Activated CD4-positive, alpha-beta T cell treated with anti-CD3 and anti-CD28 coated beads for 48 hours (primary cell): Measurements from ENCODE around the gene DNAJB9.
"Not testable (repeated sequence)": the region's sequence is repeated elsewhere in the genome, so short reads cannot be mapped to it uniquely, and the experiment has no call there.

Experiments
- DNase-seq: peaks from one replicate; pipeline ENCODE4 v3.0.0-alpha.2; 2020

DNAJB9 gene

DNA sequence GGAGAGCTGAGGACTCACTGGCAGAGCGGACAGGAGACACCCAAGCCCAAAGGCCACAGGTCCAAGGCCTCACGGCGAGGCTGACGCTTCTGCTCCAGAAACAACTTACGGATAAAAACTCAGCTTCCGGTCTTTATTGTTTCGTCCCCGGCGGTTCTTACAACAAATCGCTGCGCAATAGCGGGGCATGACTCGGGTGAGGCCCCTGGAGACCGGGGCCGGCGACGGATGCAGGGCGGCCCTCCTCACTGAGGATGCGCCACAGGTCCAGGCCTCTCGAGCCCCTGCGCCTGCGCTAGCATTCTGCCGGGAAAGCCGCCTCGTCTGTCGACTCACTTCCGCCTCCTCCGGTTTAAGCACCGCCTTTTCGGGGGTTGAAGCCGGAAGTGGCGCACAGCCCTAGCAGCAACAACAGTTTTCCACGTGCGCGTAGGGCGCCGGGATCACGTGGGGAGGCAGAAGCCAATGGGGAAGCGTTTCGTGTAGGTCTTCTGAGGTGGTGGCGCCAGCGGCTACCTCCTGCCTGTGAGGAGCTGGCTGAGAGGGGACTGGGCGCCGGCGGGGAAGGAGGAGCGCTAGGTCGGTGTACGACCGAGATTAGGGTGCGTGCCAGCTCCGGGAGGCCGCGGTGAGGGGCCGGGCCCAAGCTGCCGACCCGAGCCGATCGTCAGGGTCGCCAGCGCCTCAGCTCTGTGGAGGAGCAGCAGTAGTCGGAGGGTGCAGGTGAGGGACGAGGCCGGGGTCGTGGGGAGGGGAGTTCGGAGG is at the start of gene DNAJB9, which contains the start of gene THAP5:
TSS of gene DNAJB9 (plus strand) at position 494 of the 765 bp plus-strand sequence. CDS start 1,853 bp downstream, outside the sequence.
TSS of gene THAP5 (minus strand) at position 326 of the 765 bp plus-strand sequence. CDS start at position 189, 137 bp downstream.
- DNase-seq: peak; percentile 99

DNA sequence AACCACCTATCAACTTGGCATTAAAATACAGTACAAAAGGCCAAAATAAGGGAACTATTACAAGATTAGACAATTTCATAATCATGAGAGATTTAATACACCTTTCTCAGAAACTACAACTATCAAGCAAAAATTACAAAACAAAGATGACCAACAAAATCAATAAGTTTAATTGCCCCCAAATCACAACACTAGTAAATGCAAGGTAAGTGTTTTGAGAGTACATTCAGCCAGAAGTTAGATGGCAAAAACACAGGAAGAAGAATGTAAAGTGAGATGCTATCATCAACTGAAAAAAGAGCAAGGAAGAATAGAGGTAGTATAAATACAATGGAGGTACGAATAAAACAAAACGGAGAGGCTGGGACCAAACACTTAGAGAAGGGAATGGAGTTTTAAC is 46.9 kb upstream of the DNAJB9 start:
- DNase-seq: no peak

DNA sequence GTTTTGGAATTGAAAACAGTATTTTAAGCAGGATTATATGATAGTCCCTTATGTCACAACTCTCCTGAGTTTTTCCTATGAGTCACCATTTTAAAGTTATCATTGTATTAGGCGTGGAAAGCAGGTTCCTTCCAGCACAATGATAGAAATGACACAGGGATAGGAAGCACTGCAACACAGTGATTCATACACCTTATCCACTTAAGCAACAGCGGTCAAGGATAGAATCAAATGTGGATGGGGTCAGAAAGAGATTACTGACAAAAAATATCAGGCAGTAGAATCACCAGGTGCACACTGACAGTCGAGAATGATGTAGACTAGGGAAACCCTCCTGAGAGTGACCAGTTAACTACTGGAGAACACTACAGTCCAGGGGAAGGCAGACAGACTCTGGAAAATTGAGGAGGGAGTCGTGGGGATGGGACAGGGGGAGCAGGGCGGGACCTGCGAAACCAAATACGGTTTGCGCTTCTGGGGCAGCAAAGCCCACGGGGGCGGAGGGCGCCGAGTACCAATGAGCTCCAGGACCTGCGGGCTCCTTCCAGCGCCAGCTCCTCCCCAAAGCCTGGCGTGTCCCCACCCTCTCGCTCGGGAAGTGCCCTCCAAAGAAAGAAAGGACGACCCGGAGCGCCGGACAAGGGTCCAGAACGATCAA is 44.2 kb upstream of the DNAJB9 start:
- no peak for DNase-seq

DNA sequence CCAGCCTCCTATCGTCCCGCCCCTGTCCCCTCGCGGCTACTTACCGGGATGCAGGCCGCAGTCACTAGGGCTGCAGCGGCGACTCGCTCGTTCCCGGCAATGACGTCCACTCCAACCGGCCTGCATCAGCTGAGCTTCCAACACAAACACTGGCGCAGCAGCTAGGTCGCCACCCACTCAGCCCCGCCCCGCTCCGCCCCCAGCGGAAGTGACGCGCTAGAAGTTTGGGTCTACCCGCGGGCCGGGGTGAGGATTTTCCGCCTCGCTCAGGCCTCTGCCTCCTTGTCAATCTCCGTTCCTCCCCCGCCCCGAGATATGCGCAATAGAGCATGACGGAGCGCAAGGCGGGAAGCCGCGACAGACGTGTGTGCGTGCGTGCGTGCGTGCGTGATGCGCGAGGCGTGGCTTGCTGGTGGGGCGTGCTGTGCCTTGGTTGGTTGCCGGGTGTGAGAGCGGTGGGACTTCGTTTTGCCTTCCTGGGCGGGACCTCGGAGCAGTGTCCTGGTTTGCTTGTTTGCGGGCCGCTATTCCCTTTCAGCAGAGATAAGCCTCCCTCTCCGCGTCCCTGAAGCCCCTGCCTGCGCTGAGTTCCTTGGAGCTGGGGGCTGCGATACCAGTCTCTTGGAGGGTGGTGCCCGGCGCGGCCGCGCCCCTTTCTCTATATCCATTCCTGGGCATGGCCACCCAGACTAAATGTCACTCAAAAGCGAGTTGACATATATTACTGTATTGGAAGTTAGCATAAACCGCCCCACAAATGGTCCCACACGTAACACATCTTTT is 43.5 kb upstream of the DNAJB9 start, which contains the start of gene PNPLA8:
TSS of gene PNPLA8 (minus strand) at position 151 of the 783 bp plus-strand sequence. CDS start 10,644 bp downstream, outside the sequence.
- DNase-seq: peak; percentile 100

DNA sequence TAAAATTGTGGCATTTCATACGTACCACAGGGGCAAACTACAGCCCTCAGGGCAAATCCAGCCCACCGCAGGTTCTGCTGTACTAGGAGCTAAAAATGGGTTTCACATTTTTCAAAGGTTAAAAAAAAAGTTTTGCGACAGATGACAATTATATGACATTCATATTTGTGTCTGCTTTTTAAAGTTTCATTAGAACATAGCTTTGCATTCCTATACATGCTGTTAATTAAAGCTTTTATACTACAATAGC is 43.0 kb upstream of the DNAJB9 start:
- no peak for DNase-seq

DNA sequence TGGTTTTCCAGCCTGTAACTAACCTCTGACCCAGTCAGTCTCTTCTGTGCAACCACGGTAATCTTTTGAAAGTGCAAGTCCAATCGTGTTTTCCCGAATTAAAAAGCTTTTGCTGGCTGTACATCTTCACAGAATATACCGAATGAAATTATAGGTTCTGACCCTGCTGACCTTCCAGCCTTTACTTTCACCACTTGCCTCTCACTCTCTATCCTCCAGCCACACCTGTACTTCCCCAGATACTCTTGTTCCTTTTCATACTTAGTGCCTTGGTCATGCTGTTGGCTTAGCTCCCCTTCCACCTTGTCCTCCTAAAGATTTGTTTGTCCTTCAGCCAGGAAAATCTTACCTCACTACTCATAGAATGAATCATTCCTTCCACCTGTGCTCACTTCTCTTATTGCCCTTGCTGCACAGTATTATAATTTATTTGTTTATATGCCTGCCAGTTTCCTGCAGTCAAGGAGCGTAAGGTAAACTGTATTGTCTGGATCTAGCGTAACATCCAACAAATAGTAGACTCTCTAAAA is 41.4 kb upstream of the DNAJB9 start:
- no peak for DNase-seq

DNA sequence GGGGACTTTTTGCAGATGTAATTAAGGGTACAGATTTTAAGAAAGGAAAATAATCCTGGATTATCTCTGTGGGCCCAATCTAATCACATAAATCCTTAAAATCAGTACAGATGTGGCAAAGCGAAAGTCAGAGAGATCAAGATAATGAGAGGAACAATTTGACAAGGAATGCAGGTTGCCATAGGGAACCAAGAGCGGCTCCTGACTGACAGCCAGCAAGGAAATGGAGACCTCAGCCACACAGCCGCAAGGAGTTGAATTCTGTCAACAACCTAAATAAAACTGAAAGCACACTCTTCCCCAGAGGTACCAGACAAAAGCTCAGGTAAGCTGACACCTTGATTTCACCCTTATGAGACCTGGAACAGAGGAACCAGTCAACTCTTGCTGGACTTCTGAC is 40.3 kb upstream of the DNAJB9 start:
- no peak for DNase-seq

DNA sequence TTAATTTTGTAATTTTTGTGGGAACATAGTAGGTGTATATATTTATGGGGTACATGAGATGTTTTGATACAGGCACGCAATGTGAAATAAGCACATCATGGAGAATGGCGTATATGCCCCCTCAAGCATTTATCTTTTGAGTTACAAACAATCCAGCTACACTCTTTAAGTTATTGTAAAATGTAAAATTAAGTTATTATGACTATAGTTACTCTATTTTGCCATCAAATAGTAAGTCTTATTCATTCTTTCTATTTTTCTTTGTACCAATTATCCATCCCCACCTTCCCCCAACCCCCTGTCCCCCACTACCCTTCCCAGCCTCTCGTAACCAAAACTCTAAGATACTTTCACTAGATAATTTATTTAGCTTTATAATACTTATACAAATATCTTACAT is 36.0 kb upstream of the DNAJB9 start:
- no peak for DNase-seq

DNA sequence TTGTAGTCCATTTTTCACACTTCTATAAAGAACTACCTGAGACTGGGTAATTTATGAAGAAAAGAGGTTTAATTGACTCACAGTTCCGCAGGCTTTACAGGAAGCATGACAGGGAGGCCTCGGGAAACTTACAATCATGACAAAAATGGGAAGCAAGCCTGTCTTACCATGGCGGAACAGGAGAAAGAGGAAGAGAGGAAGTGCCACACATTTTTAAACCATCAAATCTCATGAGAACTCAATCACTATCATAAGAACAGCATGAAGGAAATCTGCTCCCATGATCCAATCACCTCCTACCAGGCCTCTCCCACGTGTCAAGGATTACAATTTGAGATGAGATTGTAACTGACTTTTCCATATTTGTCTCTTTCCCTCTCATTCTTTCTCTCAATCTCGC is 34.4 kb upstream of the DNAJB9 start:
- no peak for DNase-seq

DNA sequence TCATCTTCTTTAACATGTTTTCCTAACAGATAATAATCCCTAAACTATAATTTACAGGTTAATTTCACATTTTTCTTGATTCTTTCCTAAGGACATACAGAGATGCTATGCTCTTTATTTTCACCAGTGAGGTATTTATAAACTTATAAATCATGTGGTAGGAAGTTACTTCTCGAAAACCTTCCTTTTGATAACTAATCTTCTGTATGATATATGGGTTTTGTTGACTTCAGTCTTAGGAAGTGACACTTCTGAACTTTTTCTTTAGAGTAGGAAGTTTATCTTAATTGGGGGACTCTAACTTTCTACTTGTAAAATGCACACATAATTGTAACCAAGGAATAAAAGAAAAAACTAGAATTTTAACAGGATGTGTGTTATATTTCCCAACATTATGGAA is 33.9 kb upstream of the DNAJB9 start:
- DNase-seq: no peak

DNA sequence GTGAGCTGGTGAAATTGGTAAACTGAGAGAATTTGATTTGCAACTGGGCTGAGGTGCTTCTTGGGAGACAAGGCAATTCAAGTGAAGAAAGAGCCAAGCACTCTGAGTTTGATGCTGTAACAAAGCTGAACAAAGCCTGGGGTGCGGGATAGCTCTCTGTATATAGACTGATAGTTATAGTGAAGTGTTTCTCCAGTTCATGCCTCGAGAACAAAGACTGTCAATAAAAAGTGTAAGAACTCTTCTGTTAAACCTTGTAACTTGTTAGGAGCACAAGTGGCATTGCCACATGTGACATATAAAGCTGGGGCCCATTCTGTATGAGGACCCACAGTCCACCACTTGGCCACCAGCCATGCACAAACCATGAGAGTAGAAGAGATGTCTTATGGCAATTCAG is 32.4 kb upstream of the DNAJB9 start:
- DNase-seq: no peak

DNA sequence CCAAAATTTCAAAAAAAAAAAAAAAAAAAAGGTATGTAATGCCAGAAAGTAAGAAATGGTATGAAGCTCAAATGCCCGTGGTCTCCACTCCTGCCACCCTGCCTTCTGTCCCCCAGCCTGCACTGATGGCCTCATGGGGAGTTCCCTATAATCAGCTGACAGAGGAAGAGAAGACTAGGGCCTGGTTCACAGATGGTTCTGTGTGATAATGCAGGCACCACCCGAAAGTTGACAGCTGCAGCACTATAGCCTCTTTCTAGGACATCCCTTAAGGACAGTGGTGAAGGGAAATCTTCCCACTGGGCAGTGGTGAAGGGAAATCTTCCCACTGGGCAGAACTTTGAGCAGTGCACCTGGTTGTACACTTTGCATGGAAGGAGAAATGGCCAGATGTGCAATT is 31.4 kb upstream of the DNAJB9 start:
- not testable (repeated sequence) for DNase-seq

DNA sequence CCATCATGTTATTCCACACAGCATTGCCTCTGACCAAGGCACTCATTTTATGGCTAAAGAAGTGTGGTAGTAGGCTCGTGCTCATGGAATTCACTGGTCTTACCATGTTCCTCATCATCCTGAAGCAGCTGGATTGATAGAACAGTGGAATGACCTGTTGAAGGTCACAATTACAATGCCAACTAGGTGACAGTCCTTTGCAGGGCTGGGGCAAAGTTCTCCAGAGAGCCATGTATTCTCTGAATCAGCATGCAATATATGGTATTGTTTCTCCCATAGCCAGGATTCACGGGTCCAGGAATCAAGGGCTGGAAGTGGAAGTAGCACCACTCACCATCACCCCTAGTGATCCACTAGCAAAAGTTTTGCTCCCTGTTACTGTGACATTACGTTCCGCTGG is 31.0 kb upstream of the DNAJB9 start:
- DNase-seq: not testable (repeated sequence)

DNA sequence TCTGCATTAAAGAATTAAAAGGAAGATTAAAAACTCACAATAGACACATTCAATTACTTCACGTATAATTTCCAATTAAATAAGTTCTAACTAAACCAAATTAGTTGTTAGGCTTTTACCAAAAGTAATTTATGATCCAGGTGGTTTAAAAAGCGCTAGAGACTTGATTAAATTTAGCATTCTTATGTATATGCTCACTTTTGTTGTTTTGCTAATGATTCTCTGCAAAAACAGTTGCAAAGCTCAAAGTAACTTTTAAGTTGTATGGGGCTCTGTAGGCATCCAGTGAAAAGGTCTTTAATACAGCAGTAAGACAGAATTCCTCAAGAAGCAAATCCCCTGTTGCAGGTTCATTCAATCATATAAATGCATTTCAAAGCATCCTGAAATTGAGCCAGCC is 28.2 kb upstream of the DNAJB9 start:
- DNase-seq: no peak

DNA sequence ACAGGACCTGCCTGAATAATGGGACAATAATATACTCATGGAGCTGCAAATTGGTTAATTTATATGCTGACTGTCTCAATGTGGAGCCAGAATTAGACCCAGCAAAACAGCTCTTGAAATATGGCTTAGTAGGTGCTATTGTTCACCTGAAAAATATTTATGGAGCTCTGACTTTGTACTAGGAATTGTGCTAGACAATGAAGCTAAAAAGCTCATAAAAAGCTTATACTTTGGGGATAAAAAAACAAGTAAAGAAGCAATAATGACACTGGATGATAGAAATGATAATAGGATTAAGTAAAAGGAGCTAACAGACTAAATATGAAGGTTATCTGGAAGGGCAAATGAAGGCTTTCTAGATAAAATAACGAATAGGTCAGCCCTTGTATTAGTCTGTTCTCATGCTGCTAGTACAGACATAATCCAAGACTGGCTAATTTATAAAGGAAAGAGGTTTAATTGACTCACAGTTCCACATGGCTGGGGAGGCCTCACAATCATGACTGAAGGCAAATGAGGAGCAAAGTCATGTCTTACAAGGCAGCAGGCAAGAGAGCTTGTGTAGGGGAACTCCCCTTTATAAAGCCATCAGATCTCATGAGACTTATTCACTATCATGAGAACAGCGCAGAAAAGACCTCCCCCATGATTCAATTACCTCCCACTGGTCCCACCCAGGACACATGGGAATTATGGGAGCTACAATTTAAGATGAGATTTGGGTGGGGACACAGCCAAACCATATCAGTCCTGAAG is 21.4 kb upstream of the DNAJB9 start:
- not testable (repeated sequence) for DNase-seq

DNA sequence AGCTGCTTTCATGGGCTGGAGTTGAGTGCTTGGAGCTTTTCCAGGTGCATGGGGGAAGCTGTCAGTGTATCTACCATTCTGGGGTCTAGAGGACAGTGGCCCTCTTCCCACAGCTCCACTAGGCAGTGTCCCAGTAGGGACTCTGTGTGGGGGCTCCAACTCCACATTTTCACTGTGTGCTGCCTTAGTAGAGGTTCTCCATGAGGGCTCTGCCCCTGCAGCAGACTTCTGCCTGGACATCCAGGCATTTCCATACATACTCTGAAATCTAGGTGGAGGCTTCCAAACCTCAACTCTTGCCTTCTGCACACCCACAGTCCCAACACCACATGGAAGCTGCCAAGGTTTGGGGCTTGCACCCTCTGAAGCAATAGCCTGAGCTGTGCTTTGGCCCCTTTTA is 13.0 kb upstream of the DNAJB9 start:
- not testable (repeated sequence) for DNase-seq

DNA sequence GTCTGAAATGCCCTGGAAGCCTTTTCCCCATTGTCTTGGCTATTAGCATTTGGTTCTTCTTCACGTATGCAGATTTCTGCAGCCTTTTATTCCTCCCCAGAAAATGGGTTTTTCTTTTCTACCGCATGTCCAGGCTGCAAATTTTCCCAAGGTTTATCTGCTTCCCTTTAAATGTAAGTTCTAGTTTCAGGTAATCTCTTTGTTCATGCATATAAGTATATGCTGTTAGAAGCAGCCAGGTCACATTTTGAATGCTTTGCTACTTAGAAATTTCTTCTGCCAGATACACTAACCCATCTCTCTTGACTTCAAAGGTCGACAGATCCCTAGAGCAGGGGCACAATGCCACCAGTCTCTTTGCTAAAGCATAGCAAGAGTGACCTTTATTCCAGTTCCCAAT is 12.5 kb upstream of the DNAJB9 start:
- DNase-seq: no peak

DNA sequence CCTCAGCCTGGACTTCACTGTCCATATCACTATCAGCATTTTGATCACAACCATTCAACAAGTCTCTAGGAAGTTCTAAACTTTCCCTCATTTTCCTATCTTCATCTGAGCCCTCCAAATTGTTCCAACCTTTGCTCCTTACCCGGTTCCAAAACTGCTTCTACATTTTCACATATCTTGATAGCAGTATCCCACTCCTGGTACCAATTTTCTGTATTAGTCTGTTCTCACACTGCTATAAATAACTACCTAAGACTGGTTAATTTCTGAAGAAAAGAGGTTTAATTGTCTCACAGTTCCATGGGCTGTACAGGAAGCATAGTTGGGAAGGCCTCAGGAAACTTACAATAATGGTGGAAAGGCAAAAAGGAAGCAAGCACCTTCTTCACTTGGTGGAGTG is 12.1 kb upstream of the DNAJB9 start:
- DNase-seq: no peak

DNA sequence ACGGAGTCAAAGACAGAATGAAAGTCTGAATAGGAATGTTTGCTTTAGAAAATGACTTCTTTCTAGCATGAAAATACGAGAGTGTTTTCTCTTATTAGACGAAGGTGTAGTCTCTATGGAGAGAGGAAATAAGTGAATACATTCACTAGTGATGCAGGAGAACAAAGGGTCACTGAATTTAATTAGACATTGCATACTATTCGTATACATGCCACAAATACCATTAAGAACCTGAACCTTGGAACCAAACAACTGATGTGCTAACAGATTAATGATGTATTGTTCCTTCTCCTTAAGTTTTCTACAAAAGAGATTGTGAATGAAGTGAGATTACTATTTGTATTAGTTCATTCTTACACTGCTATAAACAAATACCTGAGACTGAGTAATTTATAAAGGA is 10.4 kb upstream of the DNAJB9 start:
- DNase-seq: no peak

DNA sequence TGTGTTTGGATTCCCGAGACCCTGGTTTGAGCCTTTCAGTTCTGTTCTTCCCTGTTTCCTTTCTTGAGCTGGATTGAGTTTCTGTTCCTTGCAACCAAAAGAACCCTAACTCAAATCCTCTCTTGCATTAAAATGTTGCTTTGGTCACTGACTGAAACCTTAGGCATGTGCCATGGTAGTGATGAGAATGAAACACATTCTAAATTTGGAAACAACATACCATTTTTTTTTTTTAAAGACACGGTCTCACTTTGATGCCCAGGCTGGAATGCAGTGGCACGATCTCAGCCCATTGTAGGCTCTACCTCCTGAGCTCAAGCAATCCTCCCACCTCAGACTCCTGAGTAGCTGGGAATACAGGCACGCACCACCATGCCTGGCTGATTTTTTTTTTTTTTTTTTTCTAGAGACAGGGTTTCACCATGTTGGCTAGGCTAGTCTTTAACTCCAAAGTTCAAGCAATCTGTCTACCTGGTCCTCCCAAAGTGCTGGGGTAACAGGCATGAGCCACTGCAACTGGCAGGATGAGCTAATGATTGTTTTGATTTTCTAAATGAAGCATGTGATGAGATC is 8.5 kb upstream of the DNAJB9 start:
- no peak for DNase-seq

DNA sequence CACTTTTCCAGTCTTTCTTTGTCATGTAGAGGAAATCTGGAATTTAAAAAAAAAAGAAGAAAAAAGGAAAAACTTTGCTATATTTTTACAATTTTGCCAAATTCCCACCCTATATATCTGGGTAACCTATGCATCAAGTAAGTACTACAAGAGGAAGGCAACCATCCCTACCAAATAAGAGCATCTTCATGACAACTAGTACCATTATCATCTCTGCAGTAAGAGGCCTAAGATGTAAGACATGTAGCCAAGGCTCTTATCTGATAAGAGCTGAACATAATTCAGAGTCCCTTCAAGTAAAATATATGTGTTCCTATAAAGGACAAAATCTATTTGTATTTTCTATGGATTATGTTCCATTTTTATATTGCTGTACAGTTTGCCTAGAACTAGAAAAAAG is 3.7 kb upstream of the DNAJB9 start:
- no peak for DNase-seq

DNA sequence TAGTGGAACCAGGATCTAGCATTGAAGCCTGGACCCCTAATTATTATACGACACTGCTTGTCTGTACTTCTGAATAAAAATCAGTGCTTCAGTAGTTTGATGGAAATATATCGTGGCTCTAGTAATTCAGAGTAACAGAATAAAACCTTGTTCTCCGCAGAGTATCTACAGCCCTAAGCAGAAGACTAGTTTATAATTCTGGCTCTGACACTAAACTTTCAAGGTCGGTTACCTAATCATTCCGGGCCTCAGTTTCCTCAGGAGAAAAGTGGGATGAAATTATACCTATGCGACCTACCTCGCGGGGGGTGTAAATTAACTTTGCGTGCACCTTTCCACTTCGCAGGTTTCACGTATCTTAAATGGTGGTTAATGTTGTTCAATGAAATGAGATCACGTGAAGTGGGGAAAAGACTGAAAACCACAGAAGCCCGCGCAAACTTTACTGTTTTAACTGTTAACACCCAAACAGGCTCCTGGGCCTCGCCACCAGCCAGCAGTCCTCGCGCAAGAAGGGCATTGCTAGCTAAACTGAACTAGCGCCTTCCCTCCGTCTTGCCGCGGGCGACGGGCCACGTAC is 783 bp upstream of the DNAJB9 start:
- no peak for DNase-seq
